Measurements from ENCODE around the gene SPTBN1. TPM values are rescaled to one million over a fixed set of nuclear protein-coding genes. Genes with fewer than 3 reads are reported as not detected.
A peak's percentile ranks its signal among the peaks of the same experiment; 100 is the strongest.

The SPTBN1 gene
- total RNA-seq, 1 experiment from 2014 or later: 204 TPM

DNA sequence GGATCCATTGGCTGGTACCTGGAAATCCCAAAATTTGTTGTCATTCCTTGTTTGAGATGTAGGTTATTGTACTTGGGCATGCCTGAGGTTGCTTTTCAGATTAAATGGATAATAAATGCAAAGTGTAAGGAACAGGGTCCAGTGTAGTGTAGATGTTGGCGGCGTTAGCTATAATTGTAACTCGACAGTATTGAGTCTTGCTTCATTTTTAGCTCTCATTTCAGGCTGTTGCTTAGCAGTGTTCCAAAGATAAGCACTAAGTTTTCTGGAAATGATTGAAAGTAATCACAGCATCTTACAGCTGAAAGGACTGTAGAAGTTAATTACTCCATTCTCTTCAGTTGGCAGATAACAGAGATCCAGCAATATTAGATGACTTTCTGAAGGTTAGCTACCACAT lies 47.8 kb upstream of the SPTBN1 start:
- ChIA-PET POLR2A (no interaction called here), CTCF (no interaction called here)
- no peak for TF ChIP-seq TEAD1 (CRISPR knock-in tag; IDR thresholded peaks at IDR 0.05)
- TF ChIP-seq MXD4 (CRISPR knock-in tag; IDR thresholded peaks at IDR 0.05; ENCODE audit: borderline replicate concordance): no peak
- Mint-ChIP-seq H3K36me3 (no peaks in the 10 kb centered on the region), H3K27me3 (ENCODE audit: low read depth) (no peaks in the 10 kb centered on the region; the same call in 1 of the 2 replicates), H3K4me3 (no peak overlapping the region), H3K9me3 (no peaks in the 10 kb centered on the region), H3K27ac (no peak overlapping the region), H3K4me1 (peaks cover 5% of the 10 kb centered on the region; the same call in 1 of the 2 replicates)
- DNase-seq (ENCODE audit: low spot score): no peak
- no peak for ATAC-seq

GRCh38 chr2:54409752-54410151 lies 46.4 kb upstream of the SPTBN1 start:
- peak; percentile 22 for DNase-seq (ENCODE audit: low spot score)
- Mint-ChIP-seq H3K27ac (no peak overlapping the region), H3K4me3 (no peak overlapping the region), H3K9me3 (no peaks in the 10 kb centered on the region), H3K27me3 (ENCODE audit: low read depth) (no peaks in the 10 kb centered on the region), H3K36me3 (no peaks in the 10 kb centered on the region), H3K4me1 (peaks cover 5% of the 10 kb centered on the region; the same call in 1 of the 2 replicates)
- ChIA-PET POLR2A (no interaction called here), CTCF (interaction anchor here (0.9 to 1.4 kb wide), 2 partner anchors 93 to 256 kb away, joined by 3 to 4 read pairs; no protein-coding TSS in a partner anchor)
- TF ChIP-seq USF1 (CRISPR knock-in tag; IDR thresholded peaks at IDR 0.05) (peak; percentile 71), ZNF138 (CRISPR knock-in tag; conservative IDR thresholded peaks at IDR 0.05) (no peak), ESRRA (CRISPR knock-in tag; IDR thresholded peaks at IDR 0.05; ENCODE audit: borderline replicate concordance) (no peak), KAT7 (CRISPR knock-in tag; IDR thresholded peaks at IDR 0.05; ENCODE audit: borderline replicate concordance) (no peak), USF2 (CRISPR knock-in tag; IDR thresholded peaks at IDR 0.05) (peak; percentile 82)
- TF ChIP-seq, protein P1, sequence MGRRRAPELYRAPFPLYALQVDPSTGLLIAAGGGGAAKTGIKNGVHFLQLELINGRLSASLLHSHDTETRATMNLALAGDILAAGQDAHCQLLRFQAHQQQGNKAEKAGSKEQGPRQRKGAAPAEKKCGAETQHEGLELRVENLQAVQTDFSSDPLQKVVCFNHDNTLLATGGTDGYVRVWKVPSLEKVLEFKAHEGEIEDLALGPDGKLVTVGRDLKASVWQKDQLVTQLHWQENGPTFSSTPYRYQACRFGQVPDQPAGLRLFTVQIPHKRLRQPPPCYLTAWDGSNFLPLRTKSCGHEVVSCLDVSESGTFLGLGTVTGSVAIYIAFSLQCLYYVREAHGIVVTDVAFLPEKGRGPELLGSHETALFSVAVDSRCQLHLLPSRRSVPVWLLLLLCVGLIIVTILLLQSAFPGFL (CRISPR knock-in tag; IDR thresholded peaks at IDR 0.05; ENCODE audit: borderline replicate concordance): no peak
- ATAC-seq: peak; percentile 57

DNA sequence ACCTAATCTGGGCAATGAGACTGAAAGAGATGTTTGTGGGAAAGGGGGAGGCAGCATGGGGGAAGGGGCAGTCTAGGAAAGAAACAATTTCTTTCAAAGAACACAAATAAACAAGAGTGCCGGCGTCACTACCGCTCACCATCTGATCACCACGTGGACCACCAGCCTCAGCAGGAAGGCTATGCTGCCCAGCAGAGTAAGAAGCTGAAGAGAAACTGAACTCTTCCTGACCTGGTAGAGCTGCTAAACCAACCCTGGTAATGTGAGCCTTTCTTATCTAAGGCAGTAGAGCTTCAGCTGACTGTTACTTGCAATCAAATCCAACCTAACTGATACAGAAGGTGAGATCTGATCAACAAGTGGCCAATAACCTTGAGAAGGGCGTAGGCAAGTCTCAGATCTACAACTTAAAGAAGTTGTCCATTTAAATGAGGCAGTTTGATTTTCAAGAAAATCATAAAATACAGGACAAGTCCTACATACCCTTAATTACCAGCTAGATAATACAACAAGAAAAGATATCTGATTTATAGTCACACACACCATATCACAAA lies 44.2 kb upstream of the SPTBN1 start:
- CTCF ChIA-PET: no interaction called here
- Mint-ChIP-seq H3K36me3 (no peaks in the 10 kb centered on the region), H3K9me3 (no peaks in the 10 kb centered on the region), H3K27ac (no peak overlapping the region), H3K27me3 (ENCODE audit: low read depth) (no peaks in the 10 kb centered on the region), H3K4me1 (peaks cover 14% of the 10 kb centered on the region), H3K4me3 (no peak overlapping the region)
- POLR2A ChIA-PET: no interaction called here
- DNase-seq (ENCODE audit: low spot score) (no peak), ATAC-seq (no peak)
- TF ChIP-seq, protein P2, sequence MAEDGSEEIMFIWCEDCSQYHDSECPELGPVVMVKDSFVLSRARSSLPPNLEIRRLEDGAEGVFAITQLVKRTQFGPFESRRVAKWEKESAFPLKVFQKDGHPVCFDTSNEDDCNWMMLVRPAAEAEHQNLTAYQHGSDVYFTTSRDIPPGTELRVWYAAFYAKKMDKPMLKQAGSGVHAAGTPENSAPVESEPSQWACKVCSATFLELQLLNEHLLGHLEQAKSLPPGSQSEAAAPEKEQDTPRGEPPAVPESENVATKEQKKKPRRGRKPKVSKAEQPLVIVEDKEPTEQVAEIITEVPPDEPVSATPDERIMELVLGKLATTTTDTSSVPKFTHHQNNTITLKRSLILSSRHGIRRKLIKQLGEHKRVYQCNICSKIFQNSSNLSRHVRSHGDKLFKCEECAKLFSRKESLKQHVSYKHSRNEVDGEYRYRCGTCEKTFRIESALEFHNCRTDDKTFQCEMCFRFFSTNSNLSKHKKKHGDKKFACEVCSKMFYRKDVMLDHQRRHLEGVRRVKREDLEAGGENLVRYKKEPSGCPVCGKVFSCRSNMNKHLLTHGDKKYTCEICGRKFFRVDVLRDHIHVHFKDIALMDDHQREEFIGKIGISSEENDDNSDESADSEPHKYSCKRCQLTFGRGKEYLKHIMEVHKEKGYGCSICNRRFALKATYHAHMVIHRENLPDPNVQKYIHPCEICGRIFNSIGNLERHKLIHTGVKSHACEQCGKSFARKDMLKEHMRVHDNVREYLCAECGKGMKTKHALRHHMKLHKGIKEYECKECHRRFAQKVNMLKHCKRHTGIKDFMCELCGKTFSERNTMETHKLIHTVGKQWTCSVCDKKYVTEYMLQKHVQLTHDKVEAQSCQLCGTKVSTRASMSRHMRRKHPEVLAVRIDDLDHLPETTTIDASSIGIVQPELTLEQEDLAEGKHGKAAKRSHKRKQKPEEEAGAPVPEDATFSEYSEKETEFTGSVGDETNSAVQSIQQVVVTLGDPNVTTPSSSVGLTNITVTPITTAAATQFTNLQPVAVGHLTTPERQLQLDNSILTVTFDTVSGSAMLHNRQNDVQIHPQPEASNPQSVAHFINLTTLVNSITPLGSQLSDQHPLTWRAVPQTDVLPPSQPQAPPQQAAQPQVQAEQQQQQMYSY (CRISPR knock-in tag; IDR thresholded peaks at IDR 0.05): no peak
- no peak for TF ChIP-seq ZNF671 (CRISPR knock-in tag; IDR thresholded peaks at IDR 0.05)
- TF ChIP-seq TEAD4 (CRISPR knock-in tag; IDR thresholded peaks at IDR 0.05): no peak
- TF ChIP-seq, protein P3, sequence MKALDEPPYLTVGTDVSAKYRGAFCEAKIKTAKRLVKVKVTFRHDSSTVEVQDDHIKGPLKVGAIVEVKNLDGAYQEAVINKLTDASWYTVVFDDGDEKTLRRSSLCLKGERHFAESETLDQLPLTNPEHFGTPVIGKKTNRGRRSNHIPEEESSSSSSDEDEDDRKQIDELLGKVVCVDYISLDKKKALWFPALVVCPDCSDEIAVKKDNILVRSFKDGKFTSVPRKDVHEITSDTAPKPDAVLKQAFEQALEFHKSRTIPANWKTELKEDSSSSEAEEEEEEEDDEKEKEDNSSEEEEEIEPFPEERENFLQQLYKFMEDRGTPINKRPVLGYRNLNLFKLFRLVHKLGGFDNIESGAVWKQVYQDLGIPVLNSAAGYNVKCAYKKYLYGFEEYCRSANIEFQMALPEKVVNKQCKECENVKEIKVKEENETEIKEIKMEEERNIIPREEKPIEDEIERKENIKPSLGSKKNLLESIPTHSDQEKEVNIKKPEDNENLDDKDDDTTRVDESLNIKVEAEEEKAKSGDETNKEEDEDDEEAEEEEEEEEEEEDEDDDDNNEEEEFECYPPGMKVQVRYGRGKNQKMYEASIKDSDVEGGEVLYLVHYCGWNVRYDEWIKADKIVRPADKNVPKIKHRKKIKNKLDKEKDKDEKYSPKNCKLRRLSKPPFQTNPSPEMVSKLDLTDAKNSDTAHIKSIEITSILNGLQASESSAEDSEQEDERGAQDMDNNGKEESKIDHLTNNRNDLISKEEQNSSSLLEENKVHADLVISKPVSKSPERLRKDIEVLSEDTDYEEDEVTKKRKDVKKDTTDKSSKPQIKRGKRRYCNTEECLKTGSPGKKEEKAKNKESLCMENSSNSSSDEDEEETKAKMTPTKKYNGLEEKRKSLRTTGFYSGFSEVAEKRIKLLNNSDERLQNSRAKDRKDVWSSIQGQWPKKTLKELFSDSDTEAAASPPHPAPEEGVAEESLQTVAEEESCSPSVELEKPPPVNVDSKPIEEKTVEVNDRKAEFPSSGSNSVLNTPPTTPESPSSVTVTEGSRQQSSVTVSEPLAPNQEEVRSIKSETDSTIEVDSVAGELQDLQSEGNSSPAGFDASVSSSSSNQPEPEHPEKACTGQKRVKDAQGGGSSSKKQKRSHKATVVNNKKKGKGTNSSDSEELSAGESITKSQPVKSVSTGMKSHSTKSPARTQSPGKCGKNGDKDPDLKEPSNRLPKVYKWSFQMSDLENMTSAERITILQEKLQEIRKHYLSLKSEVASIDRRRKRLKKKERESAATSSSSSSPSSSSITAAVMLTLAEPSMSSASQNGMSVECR (CRISPR knock-in tag; IDR thresholded peaks at IDR 0.05; ENCODE audit: borderline replicate concordance): no peak
- TF ChIP-seq, protein P4, sequence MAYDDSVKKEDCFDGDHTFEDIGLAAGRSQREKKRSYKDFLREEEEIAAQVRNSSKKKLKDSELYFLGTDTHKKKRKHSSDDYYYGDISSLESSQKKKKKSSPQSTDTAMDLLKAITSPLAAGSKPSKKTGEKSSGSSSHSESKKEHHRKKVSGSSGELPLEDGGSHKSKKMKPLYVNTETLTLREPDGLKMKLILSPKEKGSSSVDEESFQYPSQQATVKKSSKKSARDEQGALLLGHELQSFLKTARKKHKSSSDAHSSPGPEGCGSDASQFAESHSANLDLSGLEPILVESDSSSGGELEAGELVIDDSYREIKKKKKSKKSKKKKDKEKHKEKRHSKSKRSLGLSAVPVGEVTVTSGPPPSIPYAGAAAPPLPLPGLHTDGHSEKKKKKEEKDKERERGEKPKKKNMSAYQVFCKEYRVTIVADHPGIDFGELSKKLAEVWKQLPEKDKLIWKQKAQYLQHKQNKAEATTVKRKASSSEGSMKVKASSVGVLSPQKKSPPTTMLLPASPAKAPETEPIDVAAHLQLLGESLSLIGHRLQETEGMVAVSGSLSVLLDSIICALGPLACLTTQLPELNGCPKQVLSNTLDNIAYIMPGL (CRISPR knock-in tag; IDR thresholded peaks at IDR 0.05): no peak
- no peak for TF ChIP-seq JAZF1 (CRISPR knock-in tag; IDR thresholded peaks at IDR 0.05)
- no peak for TF ChIP-seq ATF2 (CRISPR knock-in tag; IDR thresholded peaks at IDR 0.05; ENCODE audit: borderline replicate concordance, low read depth)

All from WTC11 (cell line).